Measurements from ENCODE around the gene JAZF1. TPM values are rescaled to one million over a fixed set of nuclear protein-coding genes. Genes with fewer than 3 reads are reported as not detected.
A peak's percentile ranks its signal among the peaks of the same experiment; 100 is the strongest.
"Not testable (repeated sequence)": the region's sequence is repeated elsewhere in the genome, so short reads cannot be mapped to it uniquely, and the experiment has no call there.

Gene JAZF1
- total RNA-seq, 2 donors from 2014 or later = 12.6 to 23.6 TPM

GRCh38 chr7:27928001-27928400, 252.6 kb downstream of the JAZF1 start:
- Mint-ChIP-seq H3K4me3 (no peak overlapping the region), H3K9me3 (no peaks in the 10 kb centered on the region), H3K36me3 (no peaks in the 10 kb centered on the region), H3K27me3 (no peaks in the 10 kb centered on the region), H3K27ac (no peak overlapping the region), H3K4me1 (ENCODE audit: low read depth in 2 of 2) (peaks cover 29 to 33% of the 10 kb centered on the region in 2 donors)
- DNase-seq (ENCODE audit: low spot score) (no peak), ATAC-seq (no peak)

DNA sequence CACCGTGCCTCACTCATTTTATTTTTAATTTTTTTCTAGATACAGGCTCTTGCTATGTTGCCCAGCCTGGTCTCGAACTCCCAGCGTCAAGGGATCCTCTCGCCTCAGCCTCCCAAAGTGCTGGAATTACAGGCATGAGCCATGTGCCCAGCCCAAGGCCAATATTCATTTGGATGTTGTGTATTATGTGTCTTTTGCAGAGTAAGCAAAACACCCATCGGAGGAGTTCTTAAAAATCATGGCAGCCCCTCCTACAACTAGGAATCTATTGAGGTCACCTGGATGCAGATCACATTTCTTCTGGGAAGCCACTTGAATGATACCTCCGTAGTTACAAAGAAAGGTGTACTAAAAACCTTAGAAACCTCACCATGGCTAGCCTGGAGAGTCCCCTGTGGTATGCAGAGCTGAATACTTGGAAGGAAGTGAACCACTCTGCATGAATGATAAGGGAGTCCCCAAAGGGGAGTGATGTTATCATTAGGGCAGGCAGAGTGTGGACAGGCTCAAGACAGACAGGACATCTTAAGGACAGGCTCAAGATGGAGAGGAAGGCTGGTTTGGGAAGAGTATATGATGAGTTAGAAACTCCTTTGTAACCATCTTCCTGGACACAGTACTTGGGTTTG, 254.9 kb downstream of the JAZF1 start:
- peak overlapping the region; percentile 66 to 87 for H3K27ac Mint-ChIP-seq
- no peak for DNase-seq (ENCODE audit: low spot score)
- no peaks in the 10 kb centered on the region for H3K27me3 Mint-ChIP-seq
- H3K4me3 Mint-ChIP-seq = peak overlapping the region; percentile 10
- ATAC-seq = peak; percentile 74 to 82
- no peaks in the 10 kb centered on the region for H3K9me3 Mint-ChIP-seq
- H3K36me3 Mint-ChIP-seq = no peaks in the 10 kb centered on the region
- peaks cover 23 to 27% of the 10 kb centered on the region in 2 donors for H3K4me1 Mint-ChIP-seq (ENCODE audit: low read depth in 2 of 2)

DNA sequence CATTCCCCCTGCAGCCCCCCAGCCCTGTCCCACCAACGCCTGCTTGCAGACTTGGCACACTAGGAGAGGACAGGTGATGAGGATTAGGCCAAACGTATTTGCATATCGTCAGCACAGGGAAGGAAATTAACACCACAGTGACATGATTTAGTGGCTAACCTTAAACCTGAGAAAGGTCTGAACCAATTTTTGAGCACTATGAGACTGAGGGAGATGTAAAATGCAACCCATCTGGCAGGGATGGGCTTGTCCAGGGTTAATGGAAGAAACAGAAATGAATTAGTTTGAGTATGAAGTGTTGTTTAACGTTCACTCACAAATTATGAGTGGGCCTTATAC, 257.0 kb downstream of the JAZF1 start:
- Mint-ChIP-seq H3K9me3 (no peaks in the 10 kb centered on the region), H3K4me1 (ENCODE audit: low read depth in 2 of 2) (peaks cover 21 to 26% of the 10 kb centered on the region in 2 donors), H3K36me3 (no peaks in the 10 kb centered on the region), H3K27me3 (no peaks in the 10 kb centered on the region), H3K27ac (peak overlapping the region in 1 of 2 donors; percentile 1), H3K4me3 (no peak overlapping the region)
- DNase-seq (ENCODE audit: low spot score) = no peak
- no peak for ATAC-seq

GRCh38 chr7:27922907-27923641, 257.5 kb downstream of the JAZF1 start:
- no peak for ATAC-seq
- no peak overlapping the region for H3K4me3 Mint-ChIP-seq
- no peaks in the 10 kb centered on the region for H3K27me3 Mint-ChIP-seq
- peak overlapping the region in 1 of 2 donors; percentile 1 for H3K27ac Mint-ChIP-seq
- no peaks in the 10 kb centered on the region for H3K36me3 Mint-ChIP-seq
- no peak for DNase-seq (ENCODE audit: low spot score)
- peaks cover 21 to 28% of the 10 kb centered on the region in 2 donors for H3K4me1 Mint-ChIP-seq (ENCODE audit: low read depth in 2 of 2)
- H3K9me3 Mint-ChIP-seq = no peaks in the 10 kb centered on the region

- ATAC-seq; H3K27ac Mint-ChIP-seq; H3K27me3 Mint-ChIP-seq; H3K4me3 Mint-ChIP-seq; H3K36me3 Mint-ChIP-seq; DNase-seq (ENCODE audit: low spot score); H3K9me3 Mint-ChIP-seq: not testable (repeated sequence)
- peaks cover 27 to 33% of the 10 kb centered on the region in 2 donors for H3K4me1 Mint-ChIP-seq (ENCODE audit: low read depth in 2 of 2)
Observed at GRCh38 chr7:27922389-27922788, 258.2 kb downstream of the JAZF1 start.

GRCh38 chr7:27921081-27921836, 259.3 kb downstream of the JAZF1 start:
- Mint-ChIP-seq H3K4me1 (ENCODE audit: low read depth in 2 of 2) (peaks cover 31 to 36% of the 10 kb centered on the region in 2 donors), H3K9me3 (no peaks in the 10 kb centered on the region), H3K27me3 (no peaks in the 10 kb centered on the region), H3K27ac (peak overlapping the region in 1 of 2 donors; percentile 59), H3K36me3 (no peaks in the 10 kb centered on the region), H3K4me3 (no peak overlapping the region)
- DNase-seq (ENCODE audit: low spot score) (no peak), ATAC-seq (peak; percentile 49 to 63)

DNA sequence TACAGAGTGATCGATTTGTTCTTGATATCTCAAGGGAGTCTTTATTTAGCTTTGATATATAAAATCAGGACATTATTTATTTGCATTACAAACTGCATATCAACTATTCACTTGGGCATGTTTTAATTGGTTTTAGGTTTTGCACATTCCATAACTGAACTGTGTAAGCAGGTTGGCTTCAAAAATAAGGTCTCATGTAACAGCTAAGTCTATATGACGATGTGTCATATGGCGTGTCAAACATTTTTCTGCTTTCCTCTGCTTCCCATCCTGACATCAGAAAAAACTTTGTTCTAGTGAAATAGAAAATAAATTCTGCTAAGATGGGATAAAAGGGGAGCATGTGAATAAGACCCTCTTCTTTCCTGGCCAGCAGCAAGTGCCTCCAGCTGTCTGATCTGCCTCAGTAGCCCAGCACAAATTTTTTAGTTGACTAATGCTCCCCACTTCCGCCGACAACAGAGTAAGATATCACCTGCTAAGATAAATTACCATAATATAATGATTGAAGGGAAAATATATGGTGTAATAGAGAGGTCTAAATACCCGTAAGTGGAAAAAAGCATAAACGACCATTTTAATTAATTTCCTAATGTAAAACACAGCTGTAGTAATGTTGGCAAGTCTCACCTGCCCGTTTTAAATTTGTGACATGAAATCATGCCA, 260.2 kb downstream of the JAZF1 start:
- Mint-ChIP-seq H3K27me3 (no peaks in the 10 kb centered on the region), H3K9me3 (no peaks in the 10 kb centered on the region), H3K27ac (peak overlapping the region in 1 of 2 donors; percentile 59), H3K4me3 (no peak overlapping the region), H3K4me1 (ENCODE audit: low read depth in 2 of 2) (peaks cover 24 to 28% of the 10 kb centered on the region in 2 donors), H3K36me3 (no peaks in the 10 kb centered on the region)
- ATAC-seq = no peak
- DNase-seq (ENCODE audit: low spot score) = no peak

- Mint-ChIP-seq H3K4me3 (no peak overlapping the region), H3K4me1 (ENCODE audit: low read depth in 2 of 2) (peaks cover 29 to 31% of the 10 kb centered on the region in 2 donors), H3K27ac (peak overlapping the region in 1 of 2 donors; percentile 38), H3K9me3 (no peaks in the 10 kb centered on the region), H3K36me3 (no peaks in the 10 kb centered on the region), H3K27me3 (no peaks in the 10 kb centered on the region)
- no peak for DNase-seq (ENCODE audit: low spot score)
- no peak for ATAC-seq
Observed at GRCh38 chr7:27918503-27918902, 262.1 kb downstream of the JAZF1 start.

DNA sequence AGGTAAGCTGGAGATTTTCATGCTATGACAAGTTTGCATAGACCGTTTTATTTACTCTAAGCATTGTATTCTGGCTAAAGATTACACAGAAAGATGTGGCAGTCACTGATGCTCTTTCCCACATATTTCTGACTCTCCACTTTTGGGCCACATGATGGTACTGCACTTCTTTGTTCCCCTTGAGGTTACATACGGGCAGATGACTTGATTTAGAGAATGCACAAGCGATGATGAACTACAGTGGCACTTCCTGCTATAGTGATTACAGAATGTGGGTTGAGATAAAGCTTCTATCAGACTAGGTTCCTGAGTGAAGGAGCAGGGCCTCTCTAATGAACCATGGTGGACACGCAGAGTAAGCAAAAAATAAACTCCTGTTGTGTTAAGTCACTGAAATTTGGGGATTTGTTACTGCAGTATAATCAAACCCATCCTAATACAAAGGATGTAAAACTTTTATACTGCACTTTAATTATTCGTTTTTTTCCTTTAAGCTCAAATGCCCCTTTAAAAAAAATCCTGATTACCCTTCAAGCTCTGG, 262.8 kb downstream of the JAZF1 start:
- Mint-ChIP-seq H3K27ac (peak overlapping the region in 1 of 2 donors; percentile 38), H3K4me3 (no peak overlapping the region)
- peak in 1 of 2 donors; percentile 49 for ATAC-seq

GRCh38 chr7:27917119-27917518, 263.5 kb downstream of the JAZF1 start:
- Mint-ChIP-seq H3K9me3 (no peaks in the 10 kb centered on the region), H3K36me3 (no peaks in the 10 kb centered on the region), H3K4me3 (no peak overlapping the region), H3K27me3 (no peaks in the 10 kb centered on the region), H3K27ac (peak overlapping the region in 1 of 2 donors; percentile 38), H3K4me1 (ENCODE audit: low read depth in 2 of 2) (peaks cover 30 to 31% of the 10 kb centered on the region in 2 donors)
- ATAC-seq (no peak), DNase-seq (ENCODE audit: low spot score) (no peak)

More for the DNA sequence above, 262.8 kb downstream of the JAZF1 start:
- no peak for DNase-seq (ENCODE audit: low spot score)
- no peaks in the 10 kb centered on the region for H3K27me3 Mint-ChIP-seq
- peaks cover 30 to 31% of the 10 kb centered on the region in 2 donors for H3K4me1 Mint-ChIP-seq (ENCODE audit: low read depth in 2 of 2)
- no peaks in the 10 kb centered on the region for H3K36me3 Mint-ChIP-seq
- H3K9me3 Mint-ChIP-seq = no peaks in the 10 kb centered on the region

DNA sequence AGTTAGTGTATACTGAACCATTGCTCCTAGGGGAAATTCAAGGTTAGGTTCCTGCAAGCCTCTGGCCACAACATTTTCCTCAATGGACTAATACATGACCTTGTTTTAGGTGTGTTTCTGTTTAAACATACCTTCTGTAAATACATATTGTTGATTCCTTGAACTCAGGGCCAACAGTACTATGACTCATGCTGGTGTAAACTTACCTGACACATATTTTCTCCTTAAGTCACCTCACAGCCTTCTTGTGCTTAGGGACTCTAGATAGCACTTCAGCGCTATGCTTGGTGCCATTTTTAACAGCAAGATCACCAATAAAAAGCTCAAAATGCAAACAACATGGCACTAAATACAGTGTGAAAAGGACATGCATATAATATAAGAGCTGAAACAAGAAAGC, 264.2 kb downstream of the JAZF1 start:
- no peak overlapping the region for H3K4me3 Mint-ChIP-seq
- no peaks in the 10 kb centered on the region for H3K9me3 Mint-ChIP-seq
- H3K36me3 Mint-ChIP-seq = no peaks in the 10 kb centered on the region
- H3K27me3 Mint-ChIP-seq = no peaks in the 10 kb centered on the region
- no peak for DNase-seq (ENCODE audit: low spot score)
- H3K4me1 Mint-ChIP-seq (ENCODE audit: low read depth in 2 of 2) = peaks cover 32 to 33% of the 10 kb centered on the region in 2 donors
- H3K27ac Mint-ChIP-seq = no peak overlapping the region
- no peak for ATAC-seq

DNA sequence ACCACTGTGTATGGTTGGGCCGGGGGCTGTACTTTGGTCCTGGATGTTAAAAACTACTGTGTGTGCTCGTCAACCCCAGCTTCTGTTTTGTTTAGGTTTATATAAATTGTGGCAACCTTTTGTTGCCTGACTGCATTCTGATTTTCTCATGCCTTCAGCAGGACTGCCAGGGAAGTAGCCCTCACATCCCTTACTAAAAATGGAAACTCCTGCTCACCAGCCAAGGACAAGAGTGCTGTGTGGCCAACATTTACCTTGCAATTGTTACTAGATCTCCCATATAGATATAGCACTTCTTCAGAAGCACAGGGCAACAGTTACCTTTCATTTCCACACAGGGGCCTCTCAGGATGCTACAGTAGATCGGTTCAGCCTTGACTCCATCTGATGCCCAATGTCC, 266.2 kb downstream of the JAZF1 start:
- no peak overlapping the region for H3K27ac Mint-ChIP-seq
- peaks cover 29% of the 10 kb centered on the region in 2 donors for H3K4me1 Mint-ChIP-seq (ENCODE audit: low read depth in 2 of 2)
- no peaks in the 10 kb centered on the region for H3K9me3 Mint-ChIP-seq

GRCh38 chr7:27912751-27913150, 267.8 kb downstream of the JAZF1 start:
- Mint-ChIP-seq H3K27ac (no peak overlapping the region), H3K36me3 (no peaks in the 10 kb centered on the region), H3K9me3 (no peaks in the 10 kb centered on the region), H3K27me3 (no peaks in the 10 kb centered on the region), H3K4me1 (ENCODE audit: low read depth in 2 of 2) (peaks cover 21 to 23% of the 10 kb centered on the region in 2 donors), H3K4me3 (no peak overlapping the region)
- DNase-seq (ENCODE audit: low spot score) (no peak), ATAC-seq (no peak)

More for the DNA sequence above, 266.2 kb downstream of the JAZF1 start:
- Mint-ChIP-seq H3K4me3 (no peak overlapping the region), H3K36me3 (no peaks in the 10 kb centered on the region), H3K27me3 (no peaks in the 10 kb centered on the region)
- DNase-seq (ENCODE audit: low spot score) (no peak), ATAC-seq (no peak)

Data from natural killer cell treated with Interleukin-12 subunit alpha and Interleukin-12 subunit beta and Interleukin-15 and Interleukin-18, amount 100 ng/mL, for 72 hours (primary cell).